ENCODE results near the gene TFDP1.

Gene TFDP1

GRCh38 chr13:113647351-113648215 is 63.0 kb downstream of the TFDP1 start:
- TF ChIP-seq CTCF (IDR thresholded peaks at IDR 0.05; ENCODE audit: control extremely low read depth, extremely low read depth, low read depth, missing control alignments): no peak
- POLR2A ChIA-PET: no interaction called here

GRCh38 chr13:113648216-113648610 is 63.7 kb downstream of the TFDP1 start:
- POLR2A ChIA-PET: no interaction called here
- TF ChIP-seq CTCF (IDR thresholded peaks at IDR 0.05; ENCODE audit: control extremely low read depth, extremely low read depth, low read depth, missing control alignments): no peak
- CTCF ChIA-PET: no interaction called here
- no peak for DNase-seq (ENCODE audit: extremely low spot score)

More at GRCh38 chr13:113647351-113648215, 63.0 kb downstream of the TFDP1 start:
- CTCF ChIA-PET: no interaction called here
- DNase-seq (ENCODE audit: extremely low spot score): no peak

GRCh38 chr13:113649212-113649611 is 64.7 kb downstream of the TFDP1 start:
- DNase-seq (ENCODE audit: extremely low spot score): no peak
- POLR2A ChIA-PET: no interaction called here
- CTCF ChIA-PET: interaction anchor here (2.1 kb wide), 1 partner anchor 11 kb away, joined by 7 read pairs; no protein-coding TSS in a partner anchor
- TF ChIP-seq CTCF (IDR thresholded peaks at IDR 0.05; ENCODE audit: control extremely low read depth, extremely low read depth, low read depth, missing control alignments): no peak

GRCh38 chr13:113650275-113650674 is 65.7 kb downstream of the TFDP1 start:
- no peak for DNase-seq (ENCODE audit: extremely low spot score)
- POLR2A ChIA-PET: no interaction called here
- CTCF ChIA-PET: interaction anchor here (0.7 to 2.1 kb wide), 2 partner anchors 12 to 17 kb away, joined by 3 to 7 read pairs; partner anchors contain the start of gene GRK1
- no peak for TF ChIP-seq CTCF (IDR thresholded peaks at IDR 0.05; ENCODE audit: control extremely low read depth, extremely low read depth, low read depth, missing control alignments)

- CTCF ChIA-PET: interaction anchor here (0.7 to 2.1 kb wide), 2 partner anchors 13 to 16 kb away, joined by 3 to 7 read pairs; partner anchors contain the start of gene GRK1
- DNase-seq (ENCODE audit: extremely low spot score): no peak
- TF ChIP-seq CTCF (IDR thresholded peaks at IDR 0.05; ENCODE audit: control extremely low read depth, extremely low read depth, low read depth, missing control alignments): no peak
- POLR2A ChIA-PET: no interaction called here
Measured at GRCh38 chr13:113650731-113651148, 66.2 kb downstream of the TFDP1 start.

GRCh38 chr13:113651511-113652403 is 67.2 kb downstream of the TFDP1 start:
- POLR2A ChIA-PET: no interaction called here
- CTCF ChIA-PET: no interaction called here
- no peak for TF ChIP-seq CTCF (IDR thresholded peaks at IDR 0.05; ENCODE audit: control extremely low read depth, extremely low read depth, low read depth, missing control alignments)
- DNase-seq (ENCODE audit: extremely low spot score): no peak

Data from GM10248 (cell line).